Adrenal gland (tissue), 12 donors: Measurements from ENCODE around the gene C9orf50. TPM values are rescaled to one million over a fixed set of nuclear protein-coding genes. Genes with fewer than 3 reads are reported as not detected.
A peak's percentile ranks its signal among the peaks of the same experiment; 100 is the strongest.

Source experiments
- DNase-seq, 7 donors: peaks; one replicate each; pipeline ENCODE4 v3.0.0-alpha.2; 2019 to 2020
- H3K27ac ChIP-seq, 5 donors: fragments of 200-600 bp; sonication (generic) in 4 of 5; 1 replicate in 3 of 5; 2 replicates in 2 of 5; pipeline versions ENCODE4 v1.5.1 to v1.8.0; 2016 to 2020; ENCODE audit warnings: mild to moderate bottlenecking in 1 of 5
- H3K27me3 ChIP-seq: fragments of 200-600 bp; 2 replicates; pipeline ENCODE4 v1.8.0; 2021
- H3K36me3 ChIP-seq, 2 donors: fragments of 200-600 bp; replicated peaks in 1 of 2; 1 replicate in 1 of 2; 2 replicates in 1 of 2; pipeline versions ENCODE4 v1.5.1 to v1.8.0; 2018 to 2022
- H3K4me1 ChIP-seq, 2 donors: fragments of 200-600 bp; replicated peaks in 1 of 2; 1 replicate in 1 of 2; 2 replicates in 1 of 2; pipeline versions ENCODE4 v1.5.1 to v1.8.0; 2018 to 2021
- H3K4me3 ChIP-seq, 4 donors: fragments of 200-600 bp; sonication (generic) in 3 of 4; one replicate each; pipeline ENCODE4 v1.5.1; 2016 to 2018
- H3K9me3 ChIP-seq, 3 donors: fragments of 200-600 bp; sonication (generic) in 1 of 3; replicated peaks in 1 of 3; 1 replicate in 2 of 3; 2 replicates in 1 of 3; pipeline versions ENCODE4 v1.5.1 to v1.8.0; 2016 to 2021
- CTCF ChIP-seq, 6 experiments: fragments of 450-650 bp in 4 of 6; fragments of 200-600 bp in 2 of 6; sonication (generic) in 1 of 6; IDR thresholded peaks; 1 replicate in 5 of 6; 2 replicates in 1 of 6; pipeline versions ENCODE4 v1.5.1 to v1.8.0; 2016 to 2021; ENCODE audit warnings: antibody characterized with exemption in 6 of 6, mild to moderate bottlenecking in 2 of 6, moderate library complexity in 1 of 6
- POLR2A ChIP-seq, 2 donors: fragments of 450-650 bp; IDR thresholded peaks; one replicate each; pipeline ENCODE4 v1.6.1; 2017; ENCODE audit warnings: antibody characterized with exemption in 2 of 2, mild to moderate bottlenecking in 2 of 2, moderate library complexity in 1 of 2
- WGBS, 4 donors: extraction: QIAGEN DNeasy Blood & Tissue Kit in 2 of 4; methylation state at CpG; one replicate each; pipeline versions ENCODE4 v1.1.5 to v1.1.7; 2013 to 2017; 5-methylcytosine and 5-hydroxymethylcytosine counted together
- intact Hi-C, 2 donors: fragments of 100-400 bp; cut with DNase I; formaldehyde crosslinking; loops; one replicate each; pipeline versions ENCODE4 v1.14.1 to v1.15.0; 2022 to 2023
- polyA plus RNA-seq, 3 donors: library from polyadenylated mRNA; stranded (reverse); fragments of 200-250 nt in 2 of 3; fragments of 350-450 nt in 1 of 3; fragmentation: Illumina TruSeq in 1 of 3; extraction: RNeasy Lipid Tissue Mini Kit (QIAGEN cat#74804) in 1 of 3; gene quantifications; one replicate each; pipeline ENCODE4 v1.2.3, GENCODE V29; 2013 to 2014
- total RNA-seq, 9 donors: library from RNA; depleted of rRNA in 4 of 9; stranded (reverse); fragments of >200 nt in 4 of 9; fragments of 120-200 nt in 1 of 9; fragmentation: NEBNext Ultra II Directional in 1 of 9; extraction: Animal tissue kit (Norgen Biotek cat#: 25700) in 1 of 9; gene quantifications; one replicate each; pipeline versions ENCODE4 v1.1.0 to v1.2.4, GENCODE V29; 2013 to 2023
- donor health status: healthy with polysubstance abuse.
- donor health status: Bipolar disorder and iron deficiency.
- donor health status: DM: yes; HTN: yes; CAD: no.
- donor health status: DM: no; HTN: no; CAD: no.
- donor health status: DM: no; HTN: no; CAD: no.
- donor health status: DM: yes; HTN: yes; CAD: no.

Gene C9orf50
- total and polyA plus RNA-seq, 12 donors = 0.11 to 0.74 (median 0.37) TPM; not detected in 7

DNA sequence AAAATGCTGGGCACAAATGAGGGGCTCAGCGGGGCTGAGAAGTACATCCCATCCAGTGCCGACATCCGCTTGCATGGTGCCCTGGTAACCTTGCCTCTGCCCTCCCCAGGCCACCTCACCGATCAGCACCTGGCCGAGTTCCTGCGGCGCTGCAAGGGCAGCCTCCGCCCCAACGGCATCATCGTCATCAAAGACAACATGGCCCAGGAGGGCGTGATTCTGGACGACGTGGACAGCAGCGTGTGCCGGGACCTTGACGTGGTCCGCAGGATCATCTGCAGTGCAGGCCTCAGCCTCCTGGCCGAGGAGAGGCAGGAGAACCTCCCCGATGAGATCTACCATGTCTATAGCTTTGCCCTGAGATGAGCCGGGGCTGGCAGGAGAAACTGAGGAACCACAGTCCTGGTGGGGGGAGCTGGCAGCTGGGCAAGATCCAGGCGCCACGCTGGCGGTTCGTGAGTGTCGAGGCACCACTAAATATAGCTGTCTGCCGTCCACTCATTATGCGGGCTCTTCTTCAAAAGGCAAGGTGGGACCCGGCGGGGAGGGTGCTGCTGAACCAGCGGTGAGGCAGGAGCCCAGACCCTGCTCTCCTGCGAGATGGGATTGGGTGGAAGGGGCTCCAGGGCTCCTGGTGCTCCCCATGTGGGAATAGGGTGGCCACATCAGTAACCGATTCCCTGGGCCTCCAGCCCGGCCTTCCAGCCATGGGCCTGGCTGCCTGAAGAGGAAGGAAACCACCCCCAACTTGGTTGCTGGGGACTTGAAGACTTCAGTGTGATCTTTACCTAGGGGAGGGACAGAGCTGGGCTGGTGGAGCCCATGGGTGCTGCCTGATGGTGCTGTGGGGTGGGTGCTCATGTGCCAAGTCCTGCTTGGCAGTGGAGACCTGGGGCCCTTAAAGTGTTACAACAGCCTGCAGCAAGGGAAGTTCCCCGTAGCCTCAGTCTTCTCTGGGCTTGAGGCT, 14.5 kb upstream of the C9orf50 start:
- WGBS, 4 donors = 77 to 85% (median 84%) methylated on average over 30 to 34 of the region's 34 CpGs
- H3K27me3 ChIP-seq = no peaks in the 10 kb centered on the region
- peaks cover 15 to 30% of the 10 kb centered on the region in 2 donors for H3K4me1 ChIP-seq
- H3K27ac ChIP-seq = peak overlapping the region in 1 of 5 donors; percentile 8
- intact Hi-C loops = no loop called here
- peak in 2 of 7 donors; percentile 9 to 16 for DNase-seq
- no peak overlapping the region for H3K4me3 ChIP-seq
- no peak for TF ChIP-seq POLR2A (IDR thresholded peaks at IDR 0.05)
- TF ChIP-seq CTCF (IDR thresholded peaks at IDR 0.05) = no peak
- peaks cover 0 to 67% of the 10 kb centered on the region in 2 donors for H3K36me3 ChIP-seq
- H3K9me3 ChIP-seq = no peaks in the 10 kb centered on the region

- intact Hi-C loops = no loop called here
- Histone ChIP-seq H3K27me3 (no peaks in the 10 kb centered on the region), H3K9me3 (no peaks in the 10 kb centered on the region), H3K4me1 (peaks cover 16 to 31% of the 10 kb centered on the region in 2 donors), H3K27ac (no peak overlapping the region), H3K36me3 (peaks cover 0 to 61% of the 10 kb centered on the region in 2 donors), H3K4me3 (no peak overlapping the region)
- peak in 1 of 7 donors; percentile 6 for DNase-seq
- WGBS, 4 donors = 76 to 91% (median 82%) methylated on average over 4 to 13 of the region's 13 CpGs
- TF ChIP-seq CTCF (IDR thresholded peaks at IDR 0.05) = no peak
These were observed 12.9 kb upstream of the C9orf50 start for GRCh38 chr9:129633848-129634247.

- intact Hi-C loops = no loop called here
- peaks cover 23 to 38% of the 10 kb centered on the region in 2 donors for H3K4me1 ChIP-seq
- H3K36me3 ChIP-seq = peaks cover 0 to 54% of the 10 kb centered on the region in 2 donors
- H3K27me3 ChIP-seq = no peaks in the 10 kb centered on the region
- peak overlapping the region in 2 of 5 donors; percentile 0 to 8 for H3K27ac ChIP-seq
- no peak for DNase-seq
- no peak for TF ChIP-seq POLR2A (IDR thresholded peaks at IDR 0.05)
- TF ChIP-seq CTCF (IDR thresholded peaks at IDR 0.05) = no peak
- no peak overlapping the region for H3K4me3 ChIP-seq
- H3K9me3 ChIP-seq = no peaks in the 10 kb centered on the region
- WGBS, 4 donors = 84 to 98% (median 94%) methylated on average over 4 of the region's 4 CpGs
These were observed 12.3 kb upstream of the C9orf50 start for GRCh38 chr9:129633207-129633606.

GRCh38 chr9:129632460-129632859, 11.6 kb upstream of the C9orf50 start:
- Histone ChIP-seq H3K4me3 (no peak overlapping the region), H3K9me3 (no peaks in the 10 kb centered on the region), H3K27me3 (no peaks in the 10 kb centered on the region), H3K27ac (peak overlapping the region in 1 of 5 donors; percentile 95), H3K4me1 (peaks cover 30 to 45% of the 10 kb centered on the region in 2 donors), H3K36me3 (peaks cover 0 to 47% of the 10 kb centered on the region in 2 donors)
- no peak for TF ChIP-seq CTCF (IDR thresholded peaks at IDR 0.05)
- TF ChIP-seq POLR2A (IDR thresholded peaks at IDR 0.05) = no peak
- 27 to 66% (median 60%) methylated on average over 5 to 13 of the region's 13 CpGs for WGBS, 4 donors
- intact Hi-C loops = no loop called here
- DNase-seq = peak in 4 of 7 donors; percentile 43 to 62 (median 58)
